Parathyroid adenoma (tissue), 2 donors: ENCODE data around the gene SLC11A1.

Source experiments
- H2AFZ ChIP-seq: fragments of 300-600 bp; sonication (generic); one replicate; pipeline ENCODE4 v1.7.0; 2017; ENCODE audit warnings: antibody characterized with exemption, mild to moderate bottlenecking
- H3K27ac ChIP-seq: fragments of 300-600 bp; sonication (generic); one replicate; pipeline ENCODE4 v1.7.0; 2017
- H3K27me3 ChIP-seq: fragments of 300-600 bp; sonication (generic); one replicate; pipeline ENCODE4 v1.7.0; 2017; ENCODE audit warnings: low read length; ENCODE audit not compliant: control insufficient read depth, insufficient read depth
- H3K36me3 ChIP-seq: fragments of 300-600 bp; sonication (generic); one replicate; pipeline ENCODE4 v1.7.0; 2017; ENCODE audit warnings: low read length; ENCODE audit not compliant: control insufficient read depth, insufficient read depth
- H3K4me1 ChIP-seq: fragments of 300-600 bp; sonication (generic); one replicate; pipeline ENCODE4 v1.7.0; 2017; ENCODE audit warnings: control low read depth
- H3K4me2 ChIP-seq: fragments of 300-600 bp; sonication (generic); one replicate; pipeline ENCODE4 v1.7.0; 2017; ENCODE audit warnings: low read length
- H3K4me3 ChIP-seq: fragments of 300-600 bp; sonication (generic); one replicate; pipeline ENCODE4 v1.7.0; 2017; ENCODE audit warnings: low read depth, low read length
- H3K79me2 ChIP-seq: fragments of 300-600 bp; sonication (generic); one replicate; pipeline ENCODE4 v1.7.0; 2017; ENCODE audit warnings: control low read depth
- H3K9ac ChIP-seq: fragments of 300-600 bp; sonication (generic); one replicate; pipeline ENCODE4 v1.7.0; 2017; ENCODE audit warnings: mild to moderate bottlenecking
- H3K9me3 ChIP-seq: fragments of 300-600 bp; sonication (generic); one replicate; pipeline ENCODE4 v1.7.0; 2017; ENCODE audit warnings: low read length; ENCODE audit not compliant: control insufficient read depth
- CTCF ChIP-seq: fragments of 300-600 bp; sonication (generic); IDR thresholded peaks from one replicate; pipeline ENCODE4 v1.7.0; 2017; ENCODE audit warnings: antibody characterized with exemption, mild to moderate bottlenecking
- donor health status: primary hyperparathyroidism.

Gene SLC11A1

GRCh38 chr2:218354850-218355443 is 27.1 kb upstream of the SLC11A1 start:
- no peaks in the 10 kb centered on the region for H3K27me3 ChIP-seq
- peak overlapping the region; percentile 44 for H3K4me2 ChIP-seq
- H3K27ac ChIP-seq = no peak overlapping the region
- H3K79me2 ChIP-seq = peaks cover 4% of the 10 kb centered on the region
- no peak overlapping the region for H3K9ac ChIP-seq
- no peaks in the 10 kb centered on the region for H3K9me3 ChIP-seq
- no peak for TF ChIP-seq CTCF
- H2AFZ ChIP-seq = no peak overlapping the region
- H3K4me3 ChIP-seq = no peak overlapping the region
- peaks cover 11% of the 10 kb centered on the region for H3K4me1 ChIP-seq
- no peaks in the 10 kb centered on the region for H3K36me3 ChIP-seq

GRCh38 chr2:218357236-218358177 is 24.6 kb upstream of the SLC11A1 start:
- H3K36me3 ChIP-seq = no peaks in the 10 kb centered on the region
- H3K79me2 ChIP-seq = peaks cover 4% of the 10 kb centered on the region
- no peak for TF ChIP-seq CTCF
- H3K4me3 ChIP-seq = peak overlapping the region; percentile 87
- no peaks in the 10 kb centered on the region for H3K27me3 ChIP-seq
- peak overlapping the region; percentile 72 for H2AFZ ChIP-seq
- peak overlapping the region; percentile 90 for H3K4me2 ChIP-seq
- peaks cover 11% of the 10 kb centered on the region for H3K4me1 ChIP-seq
- peak overlapping the region; percentile 63 for H3K27ac ChIP-seq
- no peak overlapping the region for H3K9ac ChIP-seq
- H3K9me3 ChIP-seq = no peaks in the 10 kb centered on the region

GRCh38 chr2:218360453-218360852 is 21.6 kb upstream of the SLC11A1 start:
- H3K27me3 ChIP-seq = no peaks in the 10 kb centered on the region
- no peak overlapping the region for H2AFZ ChIP-seq
- H3K4me3 ChIP-seq = no peak overlapping the region
- H3K9me3 ChIP-seq = no peaks in the 10 kb centered on the region
- no peak overlapping the region for H3K4me2 ChIP-seq
- no peaks in the 10 kb centered on the region for H3K36me3 ChIP-seq
- peaks cover 11% of the 10 kb centered on the region for H3K4me1 ChIP-seq
- no peak overlapping the region for H3K27ac ChIP-seq
- no peak overlapping the region for H3K9ac ChIP-seq
- no peak for TF ChIP-seq CTCF
- peaks cover 4% of the 10 kb centered on the region for H3K79me2 ChIP-seq

- Histone ChIP-seq H3K9me3 (no peaks in the 10 kb centered on the region), H3K4me2 (no peak overlapping the region), H3K4me1 (peaks cover 6% of the 10 kb centered on the region), H3K36me3 (no peaks in the 10 kb centered on the region), H2AFZ (no peak overlapping the region), H3K79me2 (no peaks in the 10 kb centered on the region), H3K4me3 (no peak overlapping the region), H3K27ac (no peak overlapping the region), H3K27me3 (no peaks in the 10 kb centered on the region), H3K9ac (no peak overlapping the region)
- TF ChIP-seq CTCF = no peak
Measured at GRCh38 chr2:218362606-218363005, 19.5 kb upstream of the SLC11A1 start.
